HL-60 (cell line): ENCODE data around the gene ABCC4.

Source experiments
- CTCF ChIP-seq: IDR thresholded peaks from one replicate; pipeline ENCODE4 v1.5.1; 2011; ENCODE audit warnings: low read length, control low read depth, inconsistent platforms; ENCODE audit not compliant: insufficient read depth
- GABPA ChIP-seq: IDR thresholded peaks from 2 replicates; pipeline ENCODE4 v1.6.1; 2012; ENCODE audit warnings: low read depth
- POLR2AphosphoS5 ChIP-seq: IDR thresholded peaks from 2 replicates; pipeline ENCODE4 v1.6.1; 2012; ENCODE audit warnings: low read depth
- REST ChIP-seq: IDR thresholded peaks from 2 replicates; pipeline ENCODE4 v1.6.1; 2012; ENCODE audit warnings: low read depth; ENCODE audit not compliant: insufficient replicate concordance
- SPI1 ChIP-seq: IDR thresholded peaks from 2 replicates; pipeline ENCODE4 v1.6.1; 2012; ENCODE audit warnings: low read depth, mild to moderate bottlenecking, borderline replicate concordance

- TF ChIP-seq POLR2AphosphoS5: no peak
- TF ChIP-seq CTCF: no peak
- no peak for TF ChIP-seq GABPA
- no peak for TF ChIP-seq REST
- no peak for TF ChIP-seq SPI1
These were observed 93.4 kb downstream of the ABCC4 start for GRCh38 chr13:95207769-95208366.
